Muscle of arm (tissue), 12 donors: Measurements from ENCODE around the gene CBR3. TPM values are rescaled to one million over a fixed set of nuclear protein-coding genes. Genes with fewer than 3 reads are reported as not detected.

Experiments
- DNase-seq: peaks from one replicate; pipeline ENCODE4 v3.0.0-alpha.2; 2013
- polyA plus RNA-seq, 12 donors: library from polyadenylated mRNA; unstranded; fragments of 120-200 nt; gene quantifications; one replicate each; pipeline ENCODE4 v1.2.1, GENCODE V29; 2013; ENCODE audit not compliant: insufficient read length in 12 of 12

Gene CBR3
- polyA plus RNA-seq, 12 donors, result 2.0 to 3.6 (median 2.5) TPM; not detected in 2

GRCh38 chr21:36148886-36149285 is 14.0 kb downstream of the CBR3 start:
- DNase-seq, result no peak

- peak; percentile 46 for DNase-seq
Observed at GRCh38 chr21:36149788-36150711, 15.2 kb downstream of the CBR3 start.

GRCh38 chr21:36155603-36156338 is 20.9 kb downstream of the CBR3 start:
- DNase-seq, result no peak

GRCh38 chr21:36156339-36156814 is 21.5 kb downstream of the CBR3 start:
- DNase-seq, result peak; percentile 98

GRCh38 chr21:36156815-36157670 is 22.2 kb downstream of the CBR3 start, which contains the start of gene DOP1B:
DOP1B (plus strand) TSS chr21:36156824; CDS start chr21:36164734, 7,910 bp downstream.
- no peak for DNase-seq

GRCh38 chr21:36159356-36159921 is 24.6 kb downstream of the CBR3 start:
- no peak for DNase-seq

- DNase-seq, result no peak
Observed at GRCh38 chr21:36160850-36161178, 25.9 kb downstream of the CBR3 start.

- DNase-seq, result no peak
Observed at GRCh38 chr21:36162631-36163030, 27.8 kb downstream of the CBR3 start.

- no peak for DNase-seq
Observed at GRCh38 chr21:36163750-36164741, 29.2 kb downstream of the CBR3 start.

GRCh38 chr21:36165356-36165755 is 30.5 kb downstream of the CBR3 start:
- no peak for DNase-seq

- no peak for DNase-seq
Observed at GRCh38 chr21:36166705-36167104, 31.8 kb downstream of the CBR3 start.

GRCh38 chr21:36167541-36167940 is 32.7 kb downstream of the CBR3 start:
- no peak for DNase-seq

- DNase-seq, result no peak
Observed at GRCh38 chr21:36169470-36170128, 34.7 kb downstream of the CBR3 start.

GRCh38 chr21:36170823-36171222 is 35.9 kb downstream of the CBR3 start:
- no peak for DNase-seq

GRCh38 chr21:36171336-36171735 is 36.5 kb downstream of the CBR3 start:
- no peak for DNase-seq

- DNase-seq, result no peak
Observed at GRCh38 chr21:36171741-36172331, 37.0 kb downstream of the CBR3 start.

GRCh38 chr21:36174780-36175179 is 39.9 kb downstream of the CBR3 start:
- no peak for DNase-seq

- no peak for DNase-seq
Observed at GRCh38 chr21:36175771-36176565, 41.1 kb downstream of the CBR3 start.
